ENCODE data around the gene WDR59. TPM values are rescaled to one million over a fixed set of nuclear protein-coding genes. Genes with fewer than 3 reads are reported as not detected.

The WDR59 gene
- total and polyA plus RNA-seq, 2 donors (not counting 1 experiment from before 2014, with no cell fraction given) = 52.6 to 127 TPM

DNA sequence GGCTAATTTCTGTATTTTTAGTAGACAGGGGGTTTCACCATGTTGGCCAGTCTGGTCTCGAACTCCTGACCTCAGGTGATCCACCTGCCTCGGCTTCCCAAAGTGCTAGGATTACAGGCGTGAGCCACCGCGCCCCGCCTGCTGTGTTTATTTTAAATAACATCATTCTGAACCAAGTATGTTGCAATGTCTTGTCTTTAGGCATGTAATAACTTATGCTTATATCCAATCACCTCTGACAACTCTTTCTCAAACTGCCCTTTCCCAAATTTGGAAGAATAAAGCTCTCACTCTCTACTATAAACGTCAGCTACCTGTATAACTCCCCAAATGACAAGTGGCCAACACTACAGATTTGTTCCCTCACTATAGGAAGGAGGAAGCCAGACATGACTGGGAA lies 107.2 kb downstream of the WDR59 start:
- CTCF ChIA-PET = interaction anchor here (0.7 to 1.1 kb wide), 2 partner anchors 13 to 16 kb away, joined by 3 read pairs; no protein-coding TSS in a partner anchor
- H3K4me3 ChIP-seq (ENCODE audit: control extremely low read depth in 1 of 5, extremely low read depth in 1 of 5, insufficient read depth in 1 of 5, low read depth in 2 of 5, low read length in 4 of 5) = no peak overlapping the region
- Mint-ChIP-seq H3K4me3 (no peak overlapping the region), H3K27ac (no peak overlapping the region), H3K9me3 (ENCODE audit: insufficient read depth) (no peaks in the 10 kb centered on the region), H3K27me3 (no peaks in the 10 kb centered on the region), H3K4me1 (no peaks in the 10 kb centered on the region)
- intact Hi-C loops (cut with micrococcal nuclease) = no loop called here
- 100% methylated on average over 1 of the region's 7 CpGs for WGBS (ENCODE audit: insufficient coverage)
- TF ChIP-seq, protein P1, sequence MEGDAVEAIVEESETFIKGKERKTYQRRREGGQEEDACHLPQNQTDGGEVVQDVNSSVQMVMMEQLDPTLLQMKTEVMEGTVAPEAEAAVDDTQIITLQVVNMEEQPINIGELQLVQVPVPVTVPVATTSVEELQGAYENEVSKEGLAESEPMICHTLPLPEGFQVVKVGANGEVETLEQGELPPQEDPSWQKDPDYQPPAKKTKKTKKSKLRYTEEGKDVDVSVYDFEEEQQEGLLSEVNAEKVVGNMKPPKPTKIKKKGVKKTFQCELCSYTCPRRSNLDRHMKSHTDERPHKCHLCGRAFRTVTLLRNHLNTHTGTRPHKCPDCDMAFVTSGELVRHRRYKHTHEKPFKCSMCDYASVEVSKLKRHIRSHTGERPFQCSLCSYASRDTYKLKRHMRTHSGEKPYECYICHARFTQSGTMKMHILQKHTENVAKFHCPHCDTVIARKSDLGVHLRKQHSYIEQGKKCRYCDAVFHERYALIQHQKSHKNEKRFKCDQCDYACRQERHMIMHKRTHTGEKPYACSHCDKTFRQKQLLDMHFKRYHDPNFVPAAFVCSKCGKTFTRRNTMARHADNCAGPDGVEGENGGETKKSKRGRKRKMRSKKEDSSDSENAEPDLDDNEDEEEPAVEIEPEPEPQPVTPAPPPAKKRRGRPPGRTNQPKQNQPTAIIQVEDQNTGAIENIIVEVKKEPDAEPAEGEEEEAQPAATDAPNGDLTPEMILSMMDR (IDR thresholded peaks at IDR 0.05) = no peak
- TF ChIP-seq EZH2 (IDR thresholded peaks at IDR 0.05; ENCODE audit: borderline replicate concordance, insufficient read depth, low read depth, low read length, poor library complexity, severe bottlenecking) = no peak
- no peak overlapping the region for H3K9ac ChIP-seq (ENCODE audit: low read length)
- no peak overlapping the region for H3K27ac ChIP-seq (ENCODE audit: low read length in 2 of 2)
- H3K36me3 ChIP-seq (replicated peaks in 1 of 2; ENCODE audit: control extremely low read depth in 1 of 2, control insufficient read depth in 1 of 2, extremely low read depth in 1 of 2, insufficient read depth in 2 of 2, low read length in 1 of 2) = peaks cover 3 to 25% of the 10 kb centered on the region in 2 experiments
- no peak overlapping the region for H3K4me2 ChIP-seq (replicated peaks; ENCODE audit: low read depth, low read length, poor library complexity, severe bottlenecking)
- no peaks in the 10 kb centered on the region for H3K9me3 ChIP-seq (ENCODE audit: control extremely low read depth in 1 of 3, control insufficient read depth in 2 of 3, insufficient read depth in 1 of 3, low read length in 2 of 3)
- POLR2A ChIA-PET = no interaction called here
- no peak for DNase-seq
- no peaks in the 10 kb centered on the region for H4K20me1 ChIP-seq (ENCODE audit: control insufficient read depth, insufficient read depth, low read length, poor library complexity, severe bottlenecking)
- no peak for ATAC-seq (ENCODE audit: low read depth)
- H3K79me2 ChIP-seq (ENCODE audit: control insufficient read depth, insufficient read depth, low read length) = no peaks in the 10 kb centered on the region
- H3K27me3 ChIP-seq (replicated peaks in 1 of 4; ENCODE audit: control extremely low read depth in 1 of 4, control insufficient read depth in 3 of 4, insufficient read depth in 4 of 4, low read length in 3 of 4) = no peaks in the 10 kb centered on the region
- H3K4me1 ChIP-seq (ENCODE audit: control insufficient read depth in 2 of 2, insufficient read depth in 2 of 2, low read length in 2 of 2) = no peaks in the 10 kb centered on the region
- H2AFZ ChIP-seq (ENCODE audit: insufficient read depth, low read depth, low read length, poor library complexity, severe bottlenecking) = no peak overlapping the region

DNA sequence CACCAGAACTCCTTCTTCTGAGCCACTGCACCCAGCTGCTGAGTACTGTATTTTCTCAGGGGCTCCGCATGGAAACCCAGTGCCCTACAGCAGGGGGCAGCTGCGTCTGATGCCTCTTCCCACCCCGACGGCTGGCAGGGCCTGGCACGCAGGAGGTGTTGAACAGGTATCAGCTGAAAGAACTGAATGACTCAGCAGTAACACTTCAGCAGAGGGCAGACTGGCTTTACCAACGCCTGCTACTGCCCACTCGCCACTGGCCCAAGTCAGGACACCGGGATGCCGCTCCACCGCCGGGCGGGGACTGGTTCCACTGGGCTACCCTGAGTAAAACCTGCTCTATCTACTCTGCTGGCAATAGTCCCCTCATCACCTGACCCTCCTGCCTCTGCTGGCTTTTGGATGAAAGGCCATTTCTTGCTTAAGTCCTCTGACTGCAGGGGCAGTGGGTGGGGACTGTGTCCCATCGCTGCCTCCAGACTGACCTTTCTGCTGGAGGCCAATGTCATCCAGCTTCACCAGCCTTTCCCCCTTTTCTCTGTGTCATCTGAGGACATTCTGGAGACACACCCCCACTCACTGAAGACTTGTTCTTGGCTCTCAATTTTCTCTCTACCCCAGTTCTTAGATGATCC lies 109.9 kb downstream of the WDR59 start:
- POLR2A ChIA-PET = no interaction called here
- Histone ChIP-seq H3K4me1 (ENCODE audit: control insufficient read depth in 2 of 2, insufficient read depth in 2 of 2, low read length in 2 of 2) (no peaks in the 10 kb centered on the region), H4K20me1 (ENCODE audit: control insufficient read depth, insufficient read depth, low read length, poor library complexity, severe bottlenecking) (no peaks in the 10 kb centered on the region), H3K9me3 (ENCODE audit: control extremely low read depth in 1 of 3, control insufficient read depth in 2 of 3, insufficient read depth in 1 of 3, low read length in 2 of 3) (no peaks in the 10 kb centered on the region), H3K9ac (ENCODE audit: low read length) (no peak overlapping the region), H3K79me2 (ENCODE audit: control insufficient read depth, insufficient read depth, low read length) (no peaks in the 10 kb centered on the region), H3K27me3 (replicated peaks in 1 of 4; ENCODE audit: control extremely low read depth in 1 of 4, control insufficient read depth in 3 of 4, insufficient read depth in 4 of 4, low read length in 3 of 4) (no peaks in the 10 kb centered on the region), H3K4me2 (replicated peaks; ENCODE audit: low read depth, low read length, poor library complexity, severe bottlenecking) (no peak overlapping the region), H3K4me3 (ENCODE audit: control extremely low read depth in 1 of 5, extremely low read depth in 1 of 5, insufficient read depth in 1 of 5, low read depth in 2 of 5, low read length in 4 of 5) (no peak overlapping the region), H2AFZ (ENCODE audit: insufficient read depth, low read depth, low read length, poor library complexity, severe bottlenecking) (no peak overlapping the region), H3K36me3 (replicated peaks in 1 of 2; ENCODE audit: control extremely low read depth in 1 of 2, control insufficient read depth in 1 of 2, extremely low read depth in 1 of 2, insufficient read depth in 2 of 2, low read length in 1 of 2) (peaks cover 0 to 19% of the 10 kb centered on the region in 2 experiments), H3K27ac (ENCODE audit: low read length in 2 of 2) (no peak overlapping the region)
- no peak for ATAC-seq (ENCODE audit: low read depth)
- TF ChIP-seq EZH2 (IDR thresholded peaks at IDR 0.05; ENCODE audit: borderline replicate concordance, insufficient read depth, low read depth, low read length, poor library complexity, severe bottlenecking) = no peak
- TF ChIP-seq, protein P1 (IDR thresholded peaks at IDR 0.05) = no peak
- 95% methylated on average over 8 of the region's 13 CpGs for WGBS (ENCODE audit: insufficient coverage)
- CTCF ChIA-PET = interaction anchor here (0.7 kb wide), 1 partner anchor 13 kb away, joined by 3 read pairs; no protein-coding TSS in a partner anchor
- Mint-ChIP-seq H3K27me3 (no peaks in the 10 kb centered on the region), H3K27ac (no peak overlapping the region), H3K9me3 (ENCODE audit: insufficient read depth) (no peaks in the 10 kb centered on the region), H3K4me3 (no peak overlapping the region), H3K4me1 (no peaks in the 10 kb centered on the region)
- no peak for DNase-seq
- intact Hi-C loops (cut with micrococcal nuclease) = no loop called here
